ENCODE data around the gene DNAH8.

GRCh38 chr6:38924791-38925509, 209.8 kb downstream of the DNAH8 start:
- no peak for TF ChIP-seq CTCF (IDR thresholded peaks at IDR 0.05; ENCODE audit: insufficient read depth, low read depth, low read length)
- TF ChIP-seq EZH2 (IDR thresholded peaks at IDR 0.05; ENCODE audit: insufficient read depth, low read length) = no peak
